Measurements from ENCODE around the gene WDR43.

The WDR43 gene

GRCh38 chr2:28982381-28982950, 88.0 kb downstream of the WDR43 start:
- peaks cover 17% of the 10 kb centered on the region for H3K27me3 Mint-ChIP-seq (ENCODE audit: low read depth)
- H3K9me3 Mint-ChIP-seq: no peaks in the 10 kb centered on the region
- H3K4me1 Mint-ChIP-seq: peaks cover 13% of the 10 kb centered on the region
- no peak for TF ChIP-seq CTCF (IDR thresholded peaks at IDR 0.05; ENCODE audit: unreplicated experiment in 3 of 3)
- peak overlapping the region; percentile 40 to 56 (median 52) for H3K27ac Mint-ChIP-seq
- no peaks in the 10 kb centered on the region for H3K36me3 Mint-ChIP-seq (ENCODE audit: low read depth)
- no peak overlapping the region for H3K4me3 Mint-ChIP-seq

DNA sequence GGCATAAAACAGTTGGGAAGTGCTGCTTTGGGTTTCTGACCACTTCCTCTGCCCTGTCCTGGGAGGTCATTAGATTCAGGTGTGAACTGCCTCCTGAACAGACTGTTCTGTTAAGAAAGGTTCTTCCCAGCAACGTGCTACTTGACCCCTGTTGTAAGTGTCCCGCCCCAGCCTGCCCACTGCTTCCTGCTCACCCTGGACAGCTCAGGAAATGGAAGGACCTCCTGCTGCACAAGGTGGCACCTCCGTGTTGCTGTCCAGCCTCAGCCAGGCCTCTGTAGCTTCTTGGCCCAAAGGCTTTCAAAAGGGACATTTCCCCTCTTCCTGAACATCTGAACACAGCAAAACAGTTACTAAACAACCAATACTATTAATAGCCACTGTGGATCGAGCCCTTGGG, 92.0 kb downstream of the WDR43 start:
- Mint-ChIP-seq H3K9me3 (no peaks in the 10 kb centered on the region), H3K4me1 (peaks cover 20% of the 10 kb centered on the region), H3K36me3 (ENCODE audit: low read depth) (no peaks in the 10 kb centered on the region), H3K27ac (peak overlapping the region in 1 of 3 experiments; percentile 57), H3K27me3 (ENCODE audit: low read depth) (peaks cover 20% of the 10 kb centered on the region), H3K4me3 (no peak overlapping the region)
- no peak for TF ChIP-seq CTCF (IDR thresholded peaks at IDR 0.05; ENCODE audit: unreplicated experiment in 3 of 3)

DNA sequence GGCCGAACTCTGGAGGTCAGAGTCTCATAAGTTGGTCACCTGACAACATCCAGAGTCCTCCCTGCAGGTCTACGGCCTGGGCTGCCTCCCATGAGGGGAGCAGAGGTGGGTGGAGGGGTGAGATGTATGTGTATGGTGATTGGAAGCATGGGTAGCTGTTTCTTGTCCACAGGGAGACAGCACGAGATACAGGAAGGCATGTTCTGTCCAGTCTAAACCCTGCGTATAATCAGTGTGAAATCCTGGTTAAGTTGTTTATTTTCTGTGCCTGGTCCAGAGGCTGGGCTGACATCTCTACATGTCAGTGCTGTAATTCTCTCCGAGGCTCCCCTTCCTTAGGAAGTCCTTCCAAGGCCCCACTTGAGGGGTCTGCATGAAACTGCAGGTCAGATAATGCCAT, 95.5 kb downstream of the WDR43 start:
- Mint-ChIP-seq H3K4me3 (no peak overlapping the region), H3K4me1 (peaks cover 16% of the 10 kb centered on the region), H3K27ac (peak overlapping the region in 1 of 3 experiments; percentile 25), H3K27me3 (ENCODE audit: low read depth) (peaks cover 34% of the 10 kb centered on the region), H3K36me3 (ENCODE audit: low read depth) (no peaks in the 10 kb centered on the region), H3K9me3 (no peaks in the 10 kb centered on the region)
- TF ChIP-seq CTCF (IDR thresholded peaks at IDR 0.05; ENCODE audit: unreplicated experiment in 3 of 3): no peak

GRCh38 chr2:28990445-28990844, 96.0 kb downstream of the WDR43 start:
- peaks cover 30% of the 10 kb centered on the region for H3K27me3 Mint-ChIP-seq (ENCODE audit: low read depth)
- no peaks in the 10 kb centered on the region for H3K36me3 Mint-ChIP-seq (ENCODE audit: low read depth)
- H3K9me3 Mint-ChIP-seq: no peaks in the 10 kb centered on the region
- no peak overlapping the region for H3K4me3 Mint-ChIP-seq
- H3K27ac Mint-ChIP-seq: peak overlapping the region in 1 of 3 experiments; percentile 25
- TF ChIP-seq CTCF (IDR thresholded peaks at IDR 0.05; ENCODE audit: unreplicated experiment in 3 of 3): no peak
- H3K4me1 Mint-ChIP-seq: peaks cover 16% of the 10 kb centered on the region

- no peak overlapping the region for H3K27ac Mint-ChIP-seq
- no peak overlapping the region for H3K4me3 Mint-ChIP-seq
- no peaks in the 10 kb centered on the region for H3K9me3 Mint-ChIP-seq
- peaks cover 30% of the 10 kb centered on the region for H3K27me3 Mint-ChIP-seq (ENCODE audit: low read depth)
- peaks cover 16% of the 10 kb centered on the region for H3K4me1 Mint-ChIP-seq
- no peak for TF ChIP-seq CTCF (IDR thresholded peaks at IDR 0.05; ENCODE audit: unreplicated experiment in 3 of 3)
- no peaks in the 10 kb centered on the region for H3K36me3 Mint-ChIP-seq (ENCODE audit: low read depth)
These were observed 96.6 kb downstream of the WDR43 start for GRCh38 chr2:28991021-28991420.

DNA sequence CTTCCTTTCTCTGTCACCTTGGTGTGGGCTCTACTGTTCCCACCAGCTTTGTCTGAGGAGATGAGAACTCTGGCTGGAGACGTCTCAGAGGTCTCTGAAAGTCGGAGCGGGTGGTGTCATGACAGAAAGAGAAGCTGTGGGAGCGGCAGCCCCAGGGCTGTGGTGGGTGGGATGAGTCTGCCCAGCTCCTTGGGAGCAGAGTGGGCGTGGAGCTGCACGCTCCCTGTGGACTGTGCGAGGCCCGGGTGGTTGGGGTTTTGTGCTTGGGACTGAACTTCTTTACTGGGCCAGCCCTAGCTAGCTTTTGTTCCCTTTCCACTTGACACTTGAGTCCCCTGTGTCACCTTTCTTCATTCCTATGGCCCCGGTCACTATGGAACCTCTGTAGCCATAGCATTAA, 97.0 kb downstream of the WDR43 start:
- Mint-ChIP-seq H3K4me3 (no peak overlapping the region), H3K4me1 (peaks cover 16% of the 10 kb centered on the region), H3K36me3 (ENCODE audit: low read depth) (no peaks in the 10 kb centered on the region), H3K27me3 (ENCODE audit: low read depth) (peaks cover 26% of the 10 kb centered on the region), H3K9me3 (no peaks in the 10 kb centered on the region), H3K27ac (no peak overlapping the region)
- TF ChIP-seq CTCF (IDR thresholded peaks at IDR 0.05; ENCODE audit: unreplicated experiment in 3 of 3): no peak
